ENCODE results near the gene ITIH5. TPM values are rescaled to one million over a fixed set of nuclear protein-coding genes. Genes with fewer than 3 reads are reported as not detected.

ITIH5 gene
- total RNA-seq, 6 experiments from 2014 or later: 0.20 to 0.62 (median 0.48) TPM

- ATAC-seq: no peak
- no peak for TF ChIP-seq CTCF (IDR thresholded peaks at IDR 0.05)
- TF ChIP-seq POLR2A (IDR thresholded peaks at IDR 0.05): no peak
- Histone ChIP-seq H3K27ac (no peak overlapping the region), H3K4me3 (no peak overlapping the region), H3K27me3 (no peaks in the 10 kb centered on the region), H3K4me1 (no peaks in the 10 kb centered on the region), H3K9me3 (no peaks in the 10 kb centered on the region), H3K36me3 (no peaks in the 10 kb centered on the region)
- WGBS (ENCODE audit: insufficient coverage, low coverage, low lambda C conversion rate, missing lambda C conversion rate): 67% methylated on average over 6 of the region's 6 CpGs
- no peak for DNase-seq
- intact Hi-C loops (cut with DNase I): no loop called here
These were observed 70.4 kb downstream of the ITIH5 start for GRCh38 chr10:7596356-7596755.

- Histone ChIP-seq H3K4me3 (no peak overlapping the region), H3K36me3 (no peaks in the 10 kb centered on the region), H3K4me1 (no peaks in the 10 kb centered on the region), H3K27me3 (no peaks in the 10 kb centered on the region), H3K9me3 (no peaks in the 10 kb centered on the region), H3K27ac (no peak overlapping the region)
- DNase-seq: peak in 1 of 3 donors; percentile 23
- no peak for ATAC-seq
- intact Hi-C loops (cut with DNase I): no loop called here
- TF ChIP-seq POLR2A (IDR thresholded peaks at IDR 0.05): no peak
- no peak for TF ChIP-seq CTCF (IDR thresholded peaks at IDR 0.05)
- WGBS (ENCODE audit: insufficient coverage, low coverage, low lambda C conversion rate, missing lambda C conversion rate): 70% methylated on average over 2 of the region's 4 CpGs
These were observed 72.9 kb downstream of the ITIH5 start for GRCh38 chr10:7593905-7594304.

- WGBS (ENCODE audit: insufficient coverage, low coverage, low lambda C conversion rate, missing lambda C conversion rate): no CpG with 5 or more reads among the region's 4 CpGs
- Histone ChIP-seq H3K4me1 (no peaks in the 10 kb centered on the region), H3K27ac (no peak overlapping the region), H3K4me3 (no peak overlapping the region), H3K27me3 (no peaks in the 10 kb centered on the region), H3K36me3 (no peaks in the 10 kb centered on the region), H3K9me3 (no peaks in the 10 kb centered on the region)
- ATAC-seq: peak in 2 of 4 donors; percentile 21 to 33
- intact Hi-C loops (cut with DNase I): no loop called here
- TF ChIP-seq CTCF (IDR thresholded peaks at IDR 0.05): no peak
- TF ChIP-seq POLR2A (IDR thresholded peaks at IDR 0.05): no peak
- peak in 1 of 3 donors; percentile 28 for DNase-seq
These were observed 73.7 kb downstream of the ITIH5 start for GRCh38 chr10:7593063-7593462.

GRCh38 chr10:7592627-7593026 lies 74.1 kb downstream of the ITIH5 start:
- H3K27me3 ChIP-seq: no peaks in the 10 kb centered on the region
- WGBS (ENCODE audit: insufficient coverage, low coverage, low lambda C conversion rate, missing lambda C conversion rate): 90% methylated on average over 2 of the region's 5 CpGs
- H3K4me1 ChIP-seq: no peaks in the 10 kb centered on the region
- no peak overlapping the region for H3K4me3 ChIP-seq
- no peaks in the 10 kb centered on the region for H3K9me3 ChIP-seq
- intact Hi-C loops (cut with DNase I): no loop called here
- ATAC-seq (peak in 2 of 4 donors; percentile 16 to 41), DNase-seq (no peak)
- H3K36me3 ChIP-seq: no peaks in the 10 kb centered on the region
- TF ChIP-seq CTCF (IDR thresholded peaks at IDR 0.05) (no peak), POLR2A (IDR thresholded peaks at IDR 0.05) (no peak)
- no peak overlapping the region for H3K27ac ChIP-seq

GRCh38 chr10:7590271-7590670 lies 76.5 kb downstream of the ITIH5 start:
- Histone ChIP-seq H3K27me3 (no peaks in the 10 kb centered on the region), H3K4me1 (no peaks in the 10 kb centered on the region), H3K27ac (no peak overlapping the region), H3K4me3 (no peak overlapping the region), H3K36me3 (no peaks in the 10 kb centered on the region), H3K9me3 (no peaks in the 10 kb centered on the region)
- ATAC-seq (no peak), DNase-seq (no peak)
- WGBS (ENCODE audit: insufficient coverage, low coverage, low lambda C conversion rate, missing lambda C conversion rate): 70% methylated on average over 9 of the region's 9 CpGs
- TF ChIP-seq CTCF (IDR thresholded peaks at IDR 0.05): no peak
- intact Hi-C loops (cut with DNase I): no loop called here
